Esophagus muscularis mucosa (tissue), 4 donors: ENCODE measurements around the gene CFAP410. TPM values are rescaled to one million over a fixed set of nuclear protein-coding genes. Genes with fewer than 3 reads are reported as not detected.
A peak's percentile ranks its signal among the peaks of the same experiment; 100 is the strongest.

ENCODE experiments used
- DNase-seq: peaks from one replicate; pipeline ENCODE4 v3.0.0-alpha.2; 2017; ENCODE audit errors: extremely low spot score
- H3K27ac ChIP-seq, 4 donors: fragments of 200-600 bp; sonication (generic); replicated peaks in 1 of 4; 1 replicate in 3 of 4; 2 replicates in 1 of 4; pipeline ENCODE4 v1.5.1; 2016 to 2019; ENCODE audit warnings: mild to moderate bottlenecking in 1 of 4
- H3K27me3 ChIP-seq, 4 donors: fragments of 200-600 bp; sonication (generic); one replicate each; pipeline versions ENCODE4 v1.5.1 to v1.6.0; 2016 to 2019
- H3K36me3 ChIP-seq, 4 donors: fragments of 200-600 bp; sonication (generic); one replicate each; pipeline ENCODE4 v1.5.1; 2016 to 2019
- H3K4me1 ChIP-seq, 4 donors: fragments of 200-600 bp; sonication (generic); one replicate each; pipeline ENCODE4 v1.5.1; 2016 to 2019
- H3K4me3 ChIP-seq, 4 donors: fragments of 200-600 bp; sonication (generic); 1 replicate in 2 of 4; 2 replicates in 2 of 4; pipeline ENCODE4 v1.5.1; 2016 to 2019; ENCODE audit warnings: mild to moderate bottlenecking in 4 of 4, moderate library complexity in 1 of 4
- H3K9me3 ChIP-seq, 4 donors: fragments of 200-600 bp; sonication (generic); 1 replicate in 3 of 4; 2 replicates in 1 of 4; pipeline ENCODE4 v1.5.1; 2016 to 2019
- CTCF ChIP-seq, 3 experiments: fragments of 200-600 bp in 2 of 3; fragments of 450-650 bp in 1 of 3; sonication (generic) in 2 of 3; IDR thresholded peaks; one replicate each; pipeline ENCODE4 v1.5.1; 2017 to 2019; ENCODE audit warnings: antibody characterized with exemption in 3 of 3, mild to moderate bottlenecking in 2 of 3, moderate library complexity in 1 of 3
- EP300 ChIP-seq: sonication (generic); formaldehyde crosslinking; IDR thresholded peaks from one replicate; pipeline ENCODE4 v1.6.1; 2017; ENCODE audit warnings: antibody characterized with exemption
- POLR2A ChIP-seq: fragments of 450-650 bp; IDR thresholded peaks from one replicate; pipeline ENCODE4 v1.6.1; 2017; ENCODE audit warnings: antibody characterized with exemption, moderate library complexity, mild to moderate bottlenecking, low read depth
- POLR2AphosphoS5 ChIP-seq, 2 donors: sonication (generic); formaldehyde crosslinking; IDR thresholded peaks; one replicate each; pipeline ENCODE4 v1.6.1; 2017; ENCODE audit warnings: antibody characterized with exemption in 2 of 2
- WGBS: methylation state at CpG from one replicate; pipeline ENCODE4 v1.1.5; 2018; 5-methylcytosine and 5-hydroxymethylcytosine counted together
- intact Hi-C: fragments of 100-400 bp; cut with DNase I; formaldehyde crosslinking; loops from one replicate; pipeline ENCODE4 v1.15.1; 2023
- total RNA-seq, 4 donors: library from RNA; depleted of rRNA; stranded (reverse); fragments of >200 nt; gene quantifications; one replicate each; pipeline versions ENCODE4 v1.1.0 to v1.2.1, GENCODE V29; 2016

Gene CFAP410
- 10 to 100 TPM; 26.6 to 43.5 (median 32.3) TPM for total RNA-seq

GRCh38 chr21:44338971-44339910, at the start of gene CFAP410:
Gene CFAP410, minus strand, starts transcription at chr21:44339390. Its CDS starts 196 bp downstream, at chr21:44339194.
- TF ChIP-seq EP300: no peak
- TF ChIP-seq POLR2A: peak; percentile 84
- TF ChIP-seq POLR2AphosphoS5 (IDR thresholded peaks at IDR 0.05): peak; percentile 99
- peak in 1 of 3 experiments; percentile 25 for TF ChIP-seq CTCF (IDR thresholded peaks at IDR 0.05)
- H3K27ac ChIP-seq: peak within 1 kb of the TSS; percentile 96 to 99 (median 98)
- 3% methylated on average over 13 of the region's 90 CpGs for WGBS
- intact Hi-C loops: loop anchor here (5.0 kb wide), 1 partner anchor 118 kb away; the partner anchor contains the start of gene LRRC3
- no peaks in the 10 kb centered on the region for H3K27me3 ChIP-seq
- H3K4me1 ChIP-seq: peaks cover 10 to 25% (median 20%) of the 10 kb centered on the region in 4 donors
- no peaks in the 10 kb centered on the region for H3K9me3 ChIP-seq
- peak; percentile 98 for DNase-seq
- peaks cover 0 to 28% (median 22%) of the 10 kb centered on the region in 4 donors for H3K36me3 ChIP-seq
- peak within 1 kb of the TSS; percentile 68 to 94 (median 75) for H3K4me3 ChIP-seq

GRCh38 chr21:44384968-44385367, 45.8 kb upstream of the CFAP410 start:
- H3K27me3 ChIP-seq: peaks cover 0 to 12% (median 0%) of the 10 kb centered on the region in 4 donors
- 80% methylated on average over 2 of the region's 2 CpGs for WGBS
- peaks cover 0 to 45% (median 40%) of the 10 kb centered on the region in 4 donors for H3K9me3 ChIP-seq
- DNase-seq: no peak
- H3K36me3 ChIP-seq: no peaks in the 10 kb centered on the region
- TF ChIP-seq EP300 (no peak), POLR2A (no peak), CTCF (IDR thresholded peaks at IDR 0.05) (no peak)
- no peak overlapping the region for H3K4me3 ChIP-seq
- H3K27ac ChIP-seq: no peak overlapping the region
- intact Hi-C loops: no loop called here
- no peaks in the 10 kb centered on the region for H3K4me1 ChIP-seq

- Histone ChIP-seq H3K36me3 (no peaks in the 10 kb centered on the region), H3K9me3 (peaks cover 0 to 39% (median 36%) of the 10 kb centered on the region in 4 donors), H3K4me1 (no peaks in the 10 kb centered on the region), H3K27ac (no peak overlapping the region), H3K27me3 (peaks cover 0 to 30% (median 3%) of the 10 kb centered on the region in 4 donors), H3K4me3 (no peak overlapping the region)
- no peak for TF ChIP-seq POLR2AphosphoS5 (IDR thresholded peaks at IDR 0.05)
- no peak for TF ChIP-seq EP300
- no peak for TF ChIP-seq POLR2A
- TF ChIP-seq CTCF (IDR thresholded peaks at IDR 0.05): no peak
- no peak for DNase-seq
- intact Hi-C loops: no loop called here
- WGBS: 72% methylated on average over 4 of the region's 4 CpGs
Observed at GRCh38 chr21:44383216-44383615, 44.0 kb upstream of the CFAP410 start.

GRCh38 chr21:44382536-44382935, 43.3 kb upstream of the CFAP410 start:
- intact Hi-C loops: no loop called here
- TF ChIP-seq POLR2A: no peak
- no peak for TF ChIP-seq CTCF (IDR thresholded peaks at IDR 0.05)
- no peak for TF ChIP-seq EP300
- no peak for TF ChIP-seq POLR2AphosphoS5 (IDR thresholded peaks at IDR 0.05)
- H3K27me3 ChIP-seq: peaks cover 0 to 36% (median 3%) of the 10 kb centered on the region in 4 donors
- no peaks in the 10 kb centered on the region for H3K4me1 ChIP-seq
- H3K9me3 ChIP-seq: peaks cover 0 to 38% (median 34%) of the 10 kb centered on the region in 4 donors
- 98% methylated on average over 9 of the region's 9 CpGs for WGBS
- H3K36me3 ChIP-seq: no peaks in the 10 kb centered on the region
- no peak for DNase-seq
- no peak overlapping the region for H3K4me3 ChIP-seq
- no peak overlapping the region for H3K27ac ChIP-seq
